Measurements from ENCODE around the gene ADM2.
"Not testable (repeated sequence)": the region's sequence is repeated elsewhere in the genome, so short reads cannot be mapped to it uniquely, and the experiment has no call there.

GRCh38 chr22:50520184-50520583 is 38.8 kb downstream of the ADM2 start:
- TF ChIP-seq, protein P1, sequence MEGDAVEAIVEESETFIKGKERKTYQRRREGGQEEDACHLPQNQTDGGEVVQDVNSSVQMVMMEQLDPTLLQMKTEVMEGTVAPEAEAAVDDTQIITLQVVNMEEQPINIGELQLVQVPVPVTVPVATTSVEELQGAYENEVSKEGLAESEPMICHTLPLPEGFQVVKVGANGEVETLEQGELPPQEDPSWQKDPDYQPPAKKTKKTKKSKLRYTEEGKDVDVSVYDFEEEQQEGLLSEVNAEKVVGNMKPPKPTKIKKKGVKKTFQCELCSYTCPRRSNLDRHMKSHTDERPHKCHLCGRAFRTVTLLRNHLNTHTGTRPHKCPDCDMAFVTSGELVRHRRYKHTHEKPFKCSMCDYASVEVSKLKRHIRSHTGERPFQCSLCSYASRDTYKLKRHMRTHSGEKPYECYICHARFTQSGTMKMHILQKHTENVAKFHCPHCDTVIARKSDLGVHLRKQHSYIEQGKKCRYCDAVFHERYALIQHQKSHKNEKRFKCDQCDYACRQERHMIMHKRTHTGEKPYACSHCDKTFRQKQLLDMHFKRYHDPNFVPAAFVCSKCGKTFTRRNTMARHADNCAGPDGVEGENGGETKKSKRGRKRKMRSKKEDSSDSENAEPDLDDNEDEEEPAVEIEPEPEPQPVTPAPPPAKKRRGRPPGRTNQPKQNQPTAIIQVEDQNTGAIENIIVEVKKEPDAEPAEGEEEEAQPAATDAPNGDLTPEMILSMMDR (IDR thresholded peaks at IDR 0.05): not testable (repeated sequence)
- TF ChIP-seq POLR2A (IDR thresholded peaks at IDR 0.05): not testable (repeated sequence)

Measured in upper lobe of left lung (tissue), 4 donors.